ENCODE data around the gene UBE2Q1. TPM values are rescaled to one million over a fixed set of nuclear protein-coding genes. Genes with fewer than 3 reads are reported as not detected.

The UBE2Q1 gene
- total RNA-seq, 2 donors from 2014 or later: 91.6 to 118 TPM

GRCh38 chr1:154586231-154586630 lies 27.8 kb upstream of the UBE2Q1 start:
- peaks cover 100% of the 10 kb centered on the region for H3K36me3 Mint-ChIP-seq (ENCODE audit: low read depth)
- H3K27ac Mint-ChIP-seq: peak overlapping the region; percentile 40
- H3K4me3 Mint-ChIP-seq: no peak overlapping the region
- no peaks in the 10 kb centered on the region for H3K4me1 Mint-ChIP-seq
- H3K9me3 Mint-ChIP-seq: no peaks in the 10 kb centered on the region
- no peaks in the 10 kb centered on the region for H3K27me3 Mint-ChIP-seq
- ATAC-seq (replicated peaks): no peak

GRCh38 chr1:154584267-154584994 lies 26.0 kb upstream of the UBE2Q1 start:
- no peak overlapping the region for H3K4me3 Mint-ChIP-seq
- no peaks in the 10 kb centered on the region for H3K4me1 Mint-ChIP-seq
- H3K36me3 Mint-ChIP-seq (ENCODE audit: low read depth): peaks cover 100% of the 10 kb centered on the region
- no peak for ATAC-seq (replicated peaks)
- H3K27ac Mint-ChIP-seq: peak overlapping the region; percentile 66
- no peaks in the 10 kb centered on the region for H3K9me3 Mint-ChIP-seq
- no peaks in the 10 kb centered on the region for H3K27me3 Mint-ChIP-seq

GRCh38 chr1:154583773-154584172 lies 25.3 kb upstream of the UBE2Q1 start:
- Mint-ChIP-seq H3K27me3 (no peaks in the 10 kb centered on the region), H3K4me1 (no peaks in the 10 kb centered on the region), H3K27ac (peak overlapping the region; percentile 66), H3K4me3 (no peak overlapping the region), H3K36me3 (ENCODE audit: low read depth) (peaks cover 100% of the 10 kb centered on the region), H3K9me3 (no peaks in the 10 kb centered on the region)
- ATAC-seq (replicated peaks): no peak

- ATAC-seq (replicated peaks): no peak
- Mint-ChIP-seq H3K4me3 (no peak overlapping the region), H3K27me3 (no peaks in the 10 kb centered on the region)
Measured at GRCh38 chr1:154582885-154583284, 24.4 kb upstream of the UBE2Q1 start.

GRCh38 chr1:154581766-154582165 lies 23.3 kb upstream of the UBE2Q1 start:
- Mint-ChIP-seq H3K9me3 (no peaks in the 10 kb centered on the region), H3K27ac (no peak overlapping the region), H3K36me3 (ENCODE audit: low read depth) (peaks cover 86% of the 10 kb centered on the region), H3K27me3 (no peaks in the 10 kb centered on the region), H3K4me1 (no peaks in the 10 kb centered on the region), H3K4me3 (no peak overlapping the region)
- no peak for ATAC-seq (replicated peaks)

More at GRCh38 chr1:154582885-154583284, 24.4 kb upstream of the UBE2Q1 start:
- Mint-ChIP-seq H3K36me3 (ENCODE audit: low read depth) (peaks cover 98% of the 10 kb centered on the region), H3K9me3 (no peaks in the 10 kb centered on the region), H3K27ac (no peak overlapping the region), H3K4me1 (no peaks in the 10 kb centered on the region)

- ATAC-seq (replicated peaks): no peak
- Mint-ChIP-seq H3K4me3 (no peak overlapping the region), H3K9me3 (no peaks in the 10 kb centered on the region), H3K27me3 (no peaks in the 10 kb centered on the region), H3K27ac (no peak overlapping the region), H3K36me3 (ENCODE audit: low read depth) (peaks cover 62% of the 10 kb centered on the region), H3K4me1 (peaks cover 4% of the 10 kb centered on the region)
Measured at GRCh38 chr1:154579374-154579773, 20.9 kb upstream of the UBE2Q1 start.

GRCh38 chr1:154578058-154578418 lies 19.6 kb upstream of the UBE2Q1 start:
- no peak for ATAC-seq (replicated peaks)

GRCh38 chr1:154577346-154578057 lies 19.0 kb upstream of the UBE2Q1 start:
- no peak overlapping the region for H3K27ac Mint-ChIP-seq
- no peak for ATAC-seq (replicated peaks)

More at GRCh38 chr1:154578058-154578418, 19.6 kb upstream of the UBE2Q1 start:
- Mint-ChIP-seq H3K27me3 (no peaks in the 10 kb centered on the region), H3K9me3 (no peaks in the 10 kb centered on the region), H3K4me3 (no peak overlapping the region), H3K27ac (no peak overlapping the region), H3K4me1 (peaks cover 4% of the 10 kb centered on the region), H3K36me3 (ENCODE audit: low read depth) (peaks cover 49% of the 10 kb centered on the region)

GRCh38 chr1:154575951-154576566 lies 17.6 kb upstream of the UBE2Q1 start:
- H3K4me1 Mint-ChIP-seq: peaks cover 4% of the 10 kb centered on the region
- H3K27ac Mint-ChIP-seq: no peak overlapping the region
- no peak for ATAC-seq (replicated peaks)
- H3K27me3 Mint-ChIP-seq: no peaks in the 10 kb centered on the region
- H3K36me3 Mint-ChIP-seq (ENCODE audit: low read depth): peaks cover 29% of the 10 kb centered on the region
- H3K9me3 Mint-ChIP-seq: no peaks in the 10 kb centered on the region
- H3K4me3 Mint-ChIP-seq: no peak overlapping the region

More at GRCh38 chr1:154577346-154578057, 19.0 kb upstream of the UBE2Q1 start:
- Mint-ChIP-seq H3K36me3 (ENCODE audit: low read depth) (peaks cover 44% of the 10 kb centered on the region), H3K4me1 (peaks cover 4% of the 10 kb centered on the region), H3K9me3 (no peaks in the 10 kb centered on the region), H3K27me3 (no peaks in the 10 kb centered on the region), H3K4me3 (no peak overlapping the region)

GRCh38 chr1:154575147-154575927 lies 16.9 kb upstream of the UBE2Q1 start:
- Mint-ChIP-seq H3K4me1 (peaks cover 4% of the 10 kb centered on the region), H3K27ac (no peak overlapping the region), H3K9me3 (no peaks in the 10 kb centered on the region), H3K27me3 (no peaks in the 10 kb centered on the region), H3K36me3 (ENCODE audit: low read depth) (peaks cover 22% of the 10 kb centered on the region), H3K4me3 (no peak overlapping the region)
- no peak for ATAC-seq (replicated peaks)

GRCh38 chr1:154574716-154575115 lies 16.3 kb upstream of the UBE2Q1 start:
- Mint-ChIP-seq H3K4me1 (peaks cover 4% of the 10 kb centered on the region), H3K9me3 (no peaks in the 10 kb centered on the region)
- no peak for ATAC-seq (replicated peaks)

GRCh38 chr1:154573168-154573510 lies 14.7 kb upstream of the UBE2Q1 start:
- H3K27ac Mint-ChIP-seq: no peak overlapping the region
- peaks cover 4% of the 10 kb centered on the region for H3K4me1 Mint-ChIP-seq
- no peak overlapping the region for H3K4me3 Mint-ChIP-seq
- peaks cover under 1% of the 10 kb centered on the region for H3K36me3 Mint-ChIP-seq (ENCODE audit: low read depth)
- no peaks in the 10 kb centered on the region for H3K9me3 Mint-ChIP-seq
- H3K27me3 Mint-ChIP-seq: peaks cover 7% of the 10 kb centered on the region
- ATAC-seq (replicated peaks): no peak

More at GRCh38 chr1:154574716-154575115, 16.3 kb upstream of the UBE2Q1 start:
- peaks cover 2% of the 10 kb centered on the region for H3K27me3 Mint-ChIP-seq
- no peak overlapping the region for H3K27ac Mint-ChIP-seq
- peaks cover 16% of the 10 kb centered on the region for H3K36me3 Mint-ChIP-seq (ENCODE audit: low read depth)
- no peak overlapping the region for H3K4me3 Mint-ChIP-seq

- Mint-ChIP-seq H3K9me3 (no peaks in the 10 kb centered on the region), H3K36me3 (ENCODE audit: low read depth) (no peaks in the 10 kb centered on the region), H3K27ac (no peak overlapping the region), H3K4me3 (no peak overlapping the region), H3K27me3 (peaks cover 10% of the 10 kb centered on the region), H3K4me1 (peaks cover 5% of the 10 kb centered on the region)
- ATAC-seq (replicated peaks): no peak
Measured at GRCh38 chr1:154572468-154573167, 14.2 kb upstream of the UBE2Q1 start.

- peaks cover 15% of the 10 kb centered on the region for H3K27me3 Mint-ChIP-seq
- H3K27ac Mint-ChIP-seq: no peak overlapping the region
- peaks cover 8% of the 10 kb centered on the region for H3K4me1 Mint-ChIP-seq
- H3K9me3 Mint-ChIP-seq: no peaks in the 10 kb centered on the region
- H3K36me3 Mint-ChIP-seq (ENCODE audit: low read depth): no peaks in the 10 kb centered on the region
- ATAC-seq (replicated peaks): no peak
- H3K4me3 Mint-ChIP-seq: no peak overlapping the region
Measured at GRCh38 chr1:154571964-154572288, 13.5 kb upstream of the UBE2Q1 start.
